OCI-LY3 (cell line): ENCODE results near the gene ANKS1B.

Experiments used
- H2AFZ ChIP-seq: fragments of 200-600, 300-600 bp; shearing (Covaris generic); 2 replicates; pipeline ENCODE4 v1.6.0; 2014; ENCODE audit warnings: antibody characterized with exemption, low read depth, low read length
- H3K27ac ChIP-seq: fragments of 200-600, 300-600 bp; sonication (generic); 2 replicates; pipeline ENCODE4 v1.5.1; 2014; ENCODE audit warnings: mild to moderate bottlenecking, low read length, moderate library complexity, mixed read lengths
- H3K27me3 ChIP-seq: fragments of 200-600, 300-600 bp; sonication (generic); 2 replicates; pipeline ENCODE4 v1.6.1; 2014; ENCODE audit warnings: low read depth, low read length, mixed read lengths
- H3K36me3 ChIP-seq: fragments of 200-600, 300-600 bp; sonication (generic); replicated peaks from 2 replicates; pipeline ENCODE3; 2014; ENCODE audit warnings: low read depth, low read length, mixed read lengths
- H3K4me1 ChIP-seq: fragments of 300-600, 200-600 bp; sonication (generic); 2 replicates; pipeline ENCODE4 v1.6.1; 2014; ENCODE audit warnings: low read length, mixed read lengths
- H3K4me2 ChIP-seq: fragments of 200-600, 300-600 bp; sonication (generic); 2 replicates; pipeline ENCODE4 v1.6.1; 2014; ENCODE audit warnings: low read length, mixed read lengths
- H3K4me3 ChIP-seq: fragments of 300-600, 200-600 bp; sonication (generic); 2 replicates; pipeline ENCODE4 v1.5.1; 2014; ENCODE audit warnings: antibody characterized with exemption, mild to moderate bottlenecking, low read length, moderate library complexity
- H3K79me2 ChIP-seq: fragments of 300-600, 200-600 bp; shearing (Covaris generic); 2 replicates; pipeline ENCODE4 v1.6.1; 2014; ENCODE audit warnings: mild to moderate bottlenecking, low read length, mixed read lengths
- H3K9ac ChIP-seq: fragments of 300-600, 200-600 bp; shearing (Covaris generic); 2 replicates; pipeline ENCODE4 v1.6.0; 2014; ENCODE audit warnings: mild to moderate bottlenecking, low read length, moderate library complexity
- H3K9me3 ChIP-seq: fragments of 200-600, 300-600 bp; shearing (Covaris generic); 2 replicates; pipeline ENCODE4 v1.6.1; 2014; ENCODE audit warnings: low read length, mixed read lengths; ENCODE audit not compliant: insufficient read depth
- H4K20me1 ChIP-seq: fragments of 200-600, 300-600 bp; sonication (generic); 2 replicates; pipeline ENCODE4 v1.6.1; 2016; ENCODE audit warnings: low read length, mixed read lengths; ENCODE audit not compliant: insufficient read depth
- CTCF ChIP-seq: fragments of 200-600, 300-600 bp; sonication (generic); IDR thresholded peaks from 2 replicates; pipeline ENCODE4 v1.5.1; 2014; ENCODE audit warnings: antibody characterized with exemption, low read length, low read depth
- EZH2phosphoT487 ChIP-seq: fragments of 200-600 bp; shearing (Covaris generic); IDR thresholded peaks from 2 replicates; pipeline ENCODE4 v1.6.1; 2018; ENCODE audit warnings: antibody characterized with exemption, mixed run types, low read depth

The ANKS1B gene

GRCh38 chr12:98788396-98788795 is 1196.3 kb downstream of the ANKS1B start:
- H3K27me3 ChIP-seq, result no peaks in the 10 kb centered on the region
- H2AFZ ChIP-seq, result no peak overlapping the region
- H3K79me2 ChIP-seq, result no peaks in the 10 kb centered on the region
- no peaks in the 10 kb centered on the region for H3K9me3 ChIP-seq
- TF ChIP-seq EZH2phosphoT487, result no peak
- TF ChIP-seq CTCF, result no peak
- H3K4me2 ChIP-seq, result no peak overlapping the region
- H4K20me1 ChIP-seq, result no peaks in the 10 kb centered on the region
- no peaks in the 10 kb centered on the region for H3K4me1 ChIP-seq
- H3K9ac ChIP-seq, result no peak overlapping the region
- no peak overlapping the region for H3K27ac ChIP-seq
- H3K4me3 ChIP-seq, result no peak overlapping the region
- H3K36me3 ChIP-seq, result no peaks in the 10 kb centered on the region

- no peak overlapping the region for H3K4me2 ChIP-seq
Observed at GRCh38 chr12:98786653-98787052, 1198.1 kb downstream of the ANKS1B start.

GRCh38 chr12:98783420-98783819 is 1201.3 kb downstream of the ANKS1B start:
- TF ChIP-seq CTCF (no peak), EZH2phosphoT487 (no peak)
- H2AFZ ChIP-seq, result no peak overlapping the region
- H3K9me3 ChIP-seq, result no peaks in the 10 kb centered on the region
- H3K36me3 ChIP-seq, result no peaks in the 10 kb centered on the region
- no peaks in the 10 kb centered on the region for H3K79me2 ChIP-seq
- H3K4me3 ChIP-seq, result no peak overlapping the region
- H4K20me1 ChIP-seq, result no peaks in the 10 kb centered on the region
- H3K9ac ChIP-seq, result no peak overlapping the region
- no peak overlapping the region for H3K4me2 ChIP-seq
- no peak overlapping the region for H3K27ac ChIP-seq
- peaks cover 8% of the 10 kb centered on the region; the same call in 1 of the 2 replicates for H3K27me3 ChIP-seq
- no peaks in the 10 kb centered on the region for H3K4me1 ChIP-seq

More at GRCh38 chr12:98786653-98787052, 1198.1 kb downstream of the ANKS1B start:
- TF ChIP-seq CTCF (no peak), EZH2phosphoT487 (no peak)
- no peak overlapping the region for H2AFZ ChIP-seq
- no peaks in the 10 kb centered on the region for H3K27me3 ChIP-seq
- no peaks in the 10 kb centered on the region for H4K20me1 ChIP-seq
- H3K9ac ChIP-seq, result no peak overlapping the region
- H3K9me3 ChIP-seq, result no peaks in the 10 kb centered on the region
- no peaks in the 10 kb centered on the region for H3K79me2 ChIP-seq
- H3K4me3 ChIP-seq, result no peak overlapping the region
- H3K27ac ChIP-seq, result no peak overlapping the region
- no peaks in the 10 kb centered on the region for H3K4me1 ChIP-seq
- H3K36me3 ChIP-seq, result no peaks in the 10 kb centered on the region

- Histone ChIP-seq H3K4me3 (no peak overlapping the region), H3K36me3 (no peaks in the 10 kb centered on the region), H3K9ac (no peak overlapping the region), H3K79me2 (no peaks in the 10 kb centered on the region), H3K27me3 (peaks cover 8% of the 10 kb centered on the region; the same call in 1 of the 2 replicates), H3K4me2 (no peak overlapping the region), H3K27ac (no peak overlapping the region), H4K20me1 (no peaks in the 10 kb centered on the region), H2AFZ (no peak overlapping the region), H3K9me3 (no peaks in the 10 kb centered on the region), H3K4me1 (no peaks in the 10 kb centered on the region)
- TF ChIP-seq EZH2phosphoT487 (no peak), CTCF (no peak)
Observed at GRCh38 chr12:98780261-98780660, 1204.5 kb downstream of the ANKS1B start.
